HL-60 (cell line): ENCODE results near the gene NSUN2.

Experiments
- CTCF ChIP-seq: IDR thresholded peaks from one replicate; pipeline ENCODE4 v1.5.1; 2011; ENCODE audit warnings: low read length, control low read depth, inconsistent platforms; ENCODE audit not compliant: insufficient read depth
- POLR2AphosphoS5 ChIP-seq: IDR thresholded peaks from 2 replicates; pipeline ENCODE4 v1.6.1; 2012; ENCODE audit warnings: low read depth
- REST ChIP-seq: IDR thresholded peaks from 2 replicates; pipeline ENCODE4 v1.6.1; 2012; ENCODE audit warnings: low read depth; ENCODE audit not compliant: insufficient replicate concordance

DNA sequence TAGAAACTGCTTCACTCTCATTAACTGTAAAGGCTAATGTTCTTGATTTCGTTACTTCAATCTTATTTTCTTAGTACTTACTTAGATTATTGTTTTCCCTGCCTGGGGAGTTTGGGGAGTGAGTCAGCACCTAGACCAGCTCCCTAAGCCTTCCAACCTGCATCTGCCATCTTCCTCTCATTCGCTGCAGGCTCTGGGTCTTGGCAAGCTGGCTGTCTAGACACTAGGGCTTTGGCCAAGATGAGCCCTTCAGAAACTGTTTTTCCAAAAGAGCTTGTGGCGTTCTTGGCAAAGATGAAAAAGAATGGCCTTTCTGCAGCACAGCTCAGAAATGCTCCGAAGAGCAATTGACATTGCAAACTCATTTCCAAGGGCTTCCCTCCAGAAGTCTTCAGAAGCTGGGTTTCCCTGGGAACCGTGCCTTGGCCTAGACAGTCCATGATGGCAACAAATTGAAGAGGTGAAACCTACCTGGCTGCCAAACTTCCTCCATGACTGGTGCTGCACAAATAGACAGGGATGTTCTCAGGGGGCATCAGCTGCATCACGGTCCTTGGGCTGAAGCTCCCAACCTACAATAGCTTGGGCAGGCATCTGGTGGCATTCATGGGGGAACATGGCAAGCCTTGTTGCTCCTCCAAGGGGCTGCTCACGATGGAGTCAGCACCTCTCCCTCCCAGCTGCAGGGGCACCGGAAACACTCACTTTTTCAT lies 76.6 kb downstream of the NSUN2 start:
- TF ChIP-seq CTCF (no peak), POLR2AphosphoS5 (no peak), REST (no peak)
